ENCODE measurements around the gene EFCAB14.
"Not testable (repeated sequence)": the region's sequence is repeated elsewhere in the genome, so short reads cannot be mapped to it uniquely, and the experiment has no call there.

EFCAB14 gene

DNA sequence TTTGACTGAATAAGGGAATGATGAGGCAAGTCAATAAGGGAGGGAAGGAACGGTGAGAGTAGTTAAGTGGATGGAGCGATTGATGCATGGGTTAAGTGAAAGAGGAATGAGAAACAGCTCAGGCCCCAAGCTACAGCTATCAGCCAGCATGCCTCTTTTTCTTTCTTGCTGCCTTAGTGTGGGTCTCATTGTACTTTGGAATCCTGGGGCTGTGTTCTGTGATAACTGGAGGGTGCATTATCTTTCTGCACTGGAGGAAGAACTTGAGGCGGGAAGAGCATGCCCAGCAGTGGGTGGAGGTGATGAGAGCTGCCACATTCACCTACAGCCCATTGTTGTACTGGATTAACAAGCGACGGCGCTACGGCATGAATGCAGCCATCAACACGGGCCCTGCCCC lies 46.2 kb downstream of the EFCAB14 start:
- no peak overlapping the region for H3K27ac ChIP-seq
- TF ChIP-seq, protein P1, sequence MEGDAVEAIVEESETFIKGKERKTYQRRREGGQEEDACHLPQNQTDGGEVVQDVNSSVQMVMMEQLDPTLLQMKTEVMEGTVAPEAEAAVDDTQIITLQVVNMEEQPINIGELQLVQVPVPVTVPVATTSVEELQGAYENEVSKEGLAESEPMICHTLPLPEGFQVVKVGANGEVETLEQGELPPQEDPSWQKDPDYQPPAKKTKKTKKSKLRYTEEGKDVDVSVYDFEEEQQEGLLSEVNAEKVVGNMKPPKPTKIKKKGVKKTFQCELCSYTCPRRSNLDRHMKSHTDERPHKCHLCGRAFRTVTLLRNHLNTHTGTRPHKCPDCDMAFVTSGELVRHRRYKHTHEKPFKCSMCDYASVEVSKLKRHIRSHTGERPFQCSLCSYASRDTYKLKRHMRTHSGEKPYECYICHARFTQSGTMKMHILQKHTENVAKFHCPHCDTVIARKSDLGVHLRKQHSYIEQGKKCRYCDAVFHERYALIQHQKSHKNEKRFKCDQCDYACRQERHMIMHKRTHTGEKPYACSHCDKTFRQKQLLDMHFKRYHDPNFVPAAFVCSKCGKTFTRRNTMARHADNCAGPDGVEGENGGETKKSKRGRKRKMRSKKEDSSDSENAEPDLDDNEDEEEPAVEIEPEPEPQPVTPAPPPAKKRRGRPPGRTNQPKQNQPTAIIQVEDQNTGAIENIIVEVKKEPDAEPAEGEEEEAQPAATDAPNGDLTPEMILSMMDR (conservative IDR thresholded peaks at IDR 0.05): no peak

DNA sequence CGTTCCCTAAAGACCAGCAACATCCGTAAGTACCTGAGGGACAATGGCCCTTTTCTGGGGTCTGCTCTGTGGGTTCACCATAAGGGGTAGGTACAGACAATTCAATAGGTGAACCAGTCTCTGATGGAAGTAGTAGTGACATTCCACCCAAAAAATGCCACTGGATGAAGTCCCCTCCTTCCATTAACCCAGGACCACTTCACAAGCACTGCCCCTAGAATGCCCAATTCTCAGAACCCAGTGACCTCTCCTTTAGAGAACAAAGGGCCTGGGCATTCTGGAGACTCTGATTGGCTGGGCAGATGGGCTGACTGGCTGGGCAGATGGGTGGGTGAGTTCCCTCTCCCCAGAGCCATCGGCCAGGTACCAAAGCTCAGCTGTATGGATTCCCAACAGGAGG lies 47.4 kb downstream of the EFCAB14 start, which contains the start of gene TEX38:
Gene TEX38, plus strand, starts transcription at position 301 of the 400 bp plus-strand sequence. Its CDS starts 81 bp downstream, at position 382.
- TF ChIP-seq, protein P1 (conservative IDR thresholded peaks at IDR 0.05): no peak
- H3K27ac ChIP-seq: no peak within 1 kb of the TSS

DNA sequence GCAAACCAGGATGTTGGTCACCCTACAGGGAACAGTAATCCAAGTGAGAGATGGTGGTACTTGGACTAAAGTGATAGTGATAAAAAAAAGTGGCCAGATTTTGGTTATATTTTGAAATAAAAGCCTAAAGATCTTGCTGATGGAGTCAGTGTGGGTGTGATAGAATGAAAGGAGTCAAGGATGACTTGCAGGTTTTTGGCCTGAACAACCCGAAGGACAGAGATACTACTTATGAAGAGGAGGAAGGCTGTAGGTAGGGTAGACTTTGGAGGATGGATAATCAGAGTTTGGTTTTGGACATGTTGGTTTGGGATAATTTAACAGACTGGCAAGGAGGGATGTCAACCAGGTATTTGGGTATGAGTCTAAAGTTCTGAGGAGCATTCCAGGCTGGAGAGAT lies 48.8 kb downstream of the EFCAB14 start:
- TF ChIP-seq, protein P1 (conservative IDR thresholded peaks at IDR 0.05): no peak

DNA sequence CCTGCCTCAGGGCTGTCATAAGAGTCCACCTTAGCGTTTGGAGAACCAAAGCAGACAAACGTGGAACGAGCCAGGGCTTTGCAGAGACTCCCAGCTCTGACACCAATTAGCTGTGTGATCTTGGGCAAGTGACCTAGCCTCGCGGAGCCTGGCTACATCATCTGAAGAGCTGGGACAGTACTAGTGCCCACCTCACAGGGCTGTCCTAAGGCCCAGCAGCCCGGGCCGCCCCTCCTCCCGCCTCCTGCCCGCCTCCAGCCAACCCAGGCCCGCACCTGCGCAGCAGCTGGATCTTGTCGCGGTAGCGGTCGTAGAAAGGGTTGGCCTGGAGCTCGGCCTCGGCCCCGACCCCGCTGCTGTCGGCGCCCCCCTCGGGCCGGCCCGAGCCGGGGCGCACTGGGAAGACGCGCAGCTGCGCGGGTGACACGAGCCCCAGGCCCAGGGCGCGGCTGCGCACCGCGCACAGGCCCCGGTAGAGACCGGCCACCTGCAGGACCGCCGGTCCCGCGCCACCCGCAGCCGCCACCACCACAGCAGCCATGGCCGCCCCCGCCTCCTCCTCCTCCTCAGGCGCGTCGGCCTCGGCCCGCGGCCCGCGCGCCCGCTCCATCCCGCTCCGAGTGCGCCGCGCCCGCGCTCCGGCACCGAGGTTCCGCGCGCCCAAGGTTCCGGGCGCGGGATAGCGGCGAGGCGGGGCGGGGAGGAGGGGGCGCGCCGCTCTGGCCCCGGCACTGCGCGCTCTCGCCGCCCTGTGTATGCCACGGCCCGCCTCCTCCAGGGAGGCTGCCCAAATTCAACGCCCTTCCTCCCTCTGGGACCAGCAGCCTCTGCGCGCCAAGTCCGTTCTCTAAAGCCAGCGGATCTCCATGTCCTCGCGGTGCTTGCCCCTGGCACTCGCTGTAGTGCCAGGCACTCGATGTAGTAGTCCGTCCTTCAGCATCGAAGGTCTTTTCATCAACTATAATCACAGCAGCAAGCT lies 50.8 kb downstream of the EFCAB14 start, which contains the start of gene ATPAF1:
Gene ATPAF1, minus strand, starts transcription at position 583 of the 979 bp plus-strand sequence. Its CDS starts 42 bp downstream, at position 541.
- TF ChIP-seq, protein P1 (conservative IDR thresholded peaks at IDR 0.05): no peak

More for the DNA sequence above, 48.8 kb downstream of the EFCAB14 start:
- no peak overlapping the region for H3K27ac ChIP-seq

DNA sequence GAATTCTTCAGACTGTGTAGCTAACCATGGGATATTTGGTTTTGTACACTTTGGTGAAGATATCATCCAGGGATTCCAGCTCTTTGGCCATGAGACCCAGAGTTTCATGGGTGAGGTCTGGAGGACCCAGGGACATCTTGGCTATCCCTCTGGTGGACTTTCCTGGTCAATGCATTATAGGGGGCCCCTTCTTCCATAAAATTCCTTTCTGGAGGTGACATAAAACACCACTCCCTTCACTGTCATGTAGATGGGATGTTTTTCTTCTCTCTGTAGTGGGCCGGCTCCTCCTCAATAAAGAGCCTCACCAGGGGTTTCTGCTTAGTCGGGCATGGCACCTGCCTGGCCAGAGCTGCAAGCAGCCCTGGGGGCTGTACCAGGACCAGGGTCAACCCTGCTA lies 52.9 kb downstream of the EFCAB14 start:
- TF ChIP-seq, protein P1 (conservative IDR thresholded peaks at IDR 0.05): no peak
- H3K27ac ChIP-seq: peak overlapping the region; percentile 91; the same call in 1 of the 2 replicates

More for the DNA sequence above, 50.8 kb downstream of the EFCAB14 start, which contains the start of gene ATPAF1:
- H3K27ac ChIP-seq: peak within 1 kb of the TSS; percentile 91

DNA sequence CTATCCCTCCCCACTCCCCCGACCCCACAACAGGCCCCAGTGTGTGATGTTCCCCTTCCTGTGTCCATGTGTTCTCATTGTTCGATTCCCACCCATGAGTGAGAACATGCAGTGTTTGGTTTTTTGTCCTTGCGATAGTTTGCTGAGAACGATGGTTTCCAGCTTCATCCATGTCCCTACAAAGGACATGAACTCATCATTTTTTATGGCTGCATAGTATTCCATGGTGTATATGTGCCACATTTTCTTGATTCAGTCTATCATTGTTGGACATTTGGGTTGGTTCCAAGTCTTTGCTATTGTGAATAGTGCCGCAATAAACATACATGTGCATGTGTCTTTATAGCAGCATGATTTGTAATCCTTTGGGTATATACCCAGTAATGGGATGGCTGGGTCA lies 56.0 kb downstream of the EFCAB14 start:
- H3K27ac ChIP-seq: not testable (repeated sequence)

DNA sequence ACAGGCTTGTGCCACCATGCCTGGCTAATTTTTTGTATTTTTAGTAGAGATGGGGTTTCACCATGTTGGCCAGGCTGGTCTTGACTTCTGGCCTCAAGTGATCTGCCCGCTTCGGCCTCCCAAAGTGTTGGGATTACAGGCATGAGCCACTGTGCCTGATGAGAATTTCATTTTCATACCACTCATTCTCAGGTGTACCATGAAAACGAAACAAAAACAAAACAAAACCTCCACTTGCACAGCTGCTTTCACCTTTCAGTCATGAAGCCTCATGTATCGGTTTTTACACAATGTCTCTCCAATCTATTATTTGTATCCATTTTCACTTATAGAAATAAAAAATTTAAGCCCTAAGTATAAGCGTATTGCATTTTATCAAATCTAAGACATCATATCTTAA lies 58.8 kb downstream of the EFCAB14 start:
- H3K27ac ChIP-seq: not testable (repeated sequence)

DNA sequence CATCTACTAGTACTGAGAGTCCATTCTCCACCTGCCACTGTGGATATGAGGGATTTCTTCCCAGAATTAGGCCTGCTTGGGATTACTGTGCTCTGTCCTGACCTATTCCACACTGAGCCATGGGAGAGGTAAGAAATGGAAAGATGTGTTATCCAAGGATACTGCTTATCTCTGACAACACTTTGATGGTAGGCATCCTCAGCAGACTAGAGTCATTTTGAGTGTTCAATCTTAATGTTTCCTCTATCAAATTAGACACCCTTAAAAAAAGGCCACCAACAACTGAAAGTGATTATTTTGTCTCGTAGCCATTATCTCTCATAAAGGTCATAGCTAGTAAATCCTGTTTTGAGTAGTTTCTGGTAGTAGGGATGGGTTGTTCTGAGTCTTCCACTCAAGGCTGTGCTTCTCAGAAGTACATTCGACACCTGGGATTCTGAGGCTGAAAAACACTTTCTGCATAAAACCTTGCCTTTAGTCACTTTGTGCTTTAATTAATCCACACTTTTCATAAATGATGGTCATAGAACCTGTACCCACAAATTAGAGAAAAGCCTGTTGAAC lies 59.5 kb downstream of the EFCAB14 start:
- no peak overlapping the region for H3K27ac ChIP-seq
- TF ChIP-seq, protein P1 (conservative IDR thresholded peaks at IDR 0.05): no peak

Data from VCaP (cell line).